H1 (cell line): ENCODE results near the gene ARHGAP6.

Experiments
- CTCF ChIP-seq, 3 experiments: IDR thresholded peaks; 1 replicate in 2 of 3; 2 replicates in 1 of 3; pipeline versions ENCODE4 v1.5.1 to v1.6.1; 2011; ENCODE audit warnings: low read length in 3 of 3, mild to moderate bottlenecking in 3 of 3, inconsistent platforms in 2 of 3, low read depth in 1 of 3, moderate library complexity in 1 of 3; ENCODE audit not compliant: insufficient read depth in 1 of 3; ENCODE audit errors: control extremely low read depth in 1 of 3
- GABPA ChIP-seq: IDR thresholded peaks from 2 replicates; pipeline ENCODE4 v1.6.1; 2011; ENCODE audit warnings: mild to moderate bottlenecking, low read length, moderate library complexity, borderline replicate concordance; ENCODE audit not compliant: insufficient read depth

- TF ChIP-seq CTCF (IDR thresholded peaks at IDR 0.05; ENCODE audit: control extremely low read depth in 1 of 3, insufficient read depth in 1 of 3, low read depth in 1 of 3, low read length in 3 of 3): no peak
- no peak for TF ChIP-seq GABPA
Observed at GRCh38 chrX:11342673-11343072, 323.0 kb downstream of the ARHGAP6 start.
